Right atrium auricular region (tissue), 2 donors: ENCODE data around the gene MIPOL1. TPM values are rescaled to one million over a fixed set of nuclear protein-coding genes. Genes with fewer than 3 reads are reported as not detected.
"Not testable (repeated sequence)": the region's sequence is repeated elsewhere in the genome, so short reads cannot be mapped to it uniquely, and the experiment has no call there.

ENCODE experiments used
- DNase-seq: peaks from one replicate; pipeline ENCODE4 v3.0.0-alpha.2; 2019; ENCODE audit warnings: low spot score
- H3K27ac ChIP-seq, 2 donors: fragments of 200-600 bp; sonication (generic); 1 replicate in 1 of 2; 2 replicates in 1 of 2; pipeline ENCODE4 v1.5.1; 2016 to 2019
- H3K27me3 ChIP-seq, 2 donors: fragments of 200-600 bp; sonication (generic); one replicate each; pipeline versions ENCODE4 v1.5.1 to v1.6.0; 2017 to 2019
- H3K36me3 ChIP-seq: fragments of 200-600 bp; sonication (generic); one replicate; pipeline ENCODE4 v1.5.1; 2016
- H3K4me1 ChIP-seq, 2 donors: fragments of 200-600 bp; sonication (generic); one replicate each; pipeline versions ENCODE4 v1.5.1 to v1.6.0; 2017 to 2019
- H3K4me3 ChIP-seq, 2 donors: fragments of 200-600 bp; sonication (generic); 1 replicate in 1 of 2; 2 replicates in 1 of 2; pipeline ENCODE4 v1.5.1; 2017 to 2019; ENCODE audit warnings: mild to moderate bottlenecking in 1 of 2, moderate library complexity in 1 of 2
- H3K9me3 ChIP-seq, 2 donors: fragments of 200-600 bp; sonication (generic); one replicate each; pipeline ENCODE4 v1.5.1; 2019
- total RNA-seq, 2 donors: library from RNA; depleted of rRNA; stranded (reverse); fragments of >200 nt; gene quantifications; one replicate each; pipeline ENCODE4 v1.1.0, GENCODE V29; 2016
- TF ChIP-seq, protein P1 (sequence below), 2 donors: fragments of 200-600 bp; sonication (generic); IDR thresholded peaks; one replicate each; pipeline ENCODE4 v1.5.1; 2019; ENCODE audit warnings: antibody characterized with exemption in 2 of 2

The MIPOL1 gene
- total RNA-seq, 2 donors from 2014 or later = 4.9 to 6.2 TPM

DNA sequence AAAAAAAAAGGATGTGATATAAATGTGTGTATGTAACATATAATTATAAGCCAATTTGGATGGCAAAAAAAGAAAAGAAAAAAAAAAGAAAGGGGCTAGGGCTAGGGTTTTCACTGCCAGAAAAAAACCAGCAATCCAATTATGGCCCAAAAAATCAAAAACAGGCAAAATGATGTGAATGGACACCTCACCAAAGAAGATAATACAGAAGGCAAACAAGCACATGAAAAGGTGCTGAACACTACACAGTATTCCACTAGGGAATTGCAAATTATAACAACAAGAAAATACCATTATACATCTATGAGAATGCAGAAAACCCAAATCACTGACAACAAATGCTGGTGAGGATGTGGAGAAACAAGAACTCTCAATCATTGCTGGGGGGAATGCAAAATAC is 12.1 kb upstream of the MIPOL1 start:
- Histone ChIP-seq H3K27ac (no peak overlapping the region), H3K4me3 (no peak overlapping the region), H3K9me3 (no peaks in the 10 kb centered on the region), H3K36me3 (no peaks in the 10 kb centered on the region), H3K27me3 (no peaks in the 10 kb centered on the region), H3K4me1 (no peaks in the 10 kb centered on the region)
- DNase-seq = no peak
- TF ChIP-seq, protein P1, sequence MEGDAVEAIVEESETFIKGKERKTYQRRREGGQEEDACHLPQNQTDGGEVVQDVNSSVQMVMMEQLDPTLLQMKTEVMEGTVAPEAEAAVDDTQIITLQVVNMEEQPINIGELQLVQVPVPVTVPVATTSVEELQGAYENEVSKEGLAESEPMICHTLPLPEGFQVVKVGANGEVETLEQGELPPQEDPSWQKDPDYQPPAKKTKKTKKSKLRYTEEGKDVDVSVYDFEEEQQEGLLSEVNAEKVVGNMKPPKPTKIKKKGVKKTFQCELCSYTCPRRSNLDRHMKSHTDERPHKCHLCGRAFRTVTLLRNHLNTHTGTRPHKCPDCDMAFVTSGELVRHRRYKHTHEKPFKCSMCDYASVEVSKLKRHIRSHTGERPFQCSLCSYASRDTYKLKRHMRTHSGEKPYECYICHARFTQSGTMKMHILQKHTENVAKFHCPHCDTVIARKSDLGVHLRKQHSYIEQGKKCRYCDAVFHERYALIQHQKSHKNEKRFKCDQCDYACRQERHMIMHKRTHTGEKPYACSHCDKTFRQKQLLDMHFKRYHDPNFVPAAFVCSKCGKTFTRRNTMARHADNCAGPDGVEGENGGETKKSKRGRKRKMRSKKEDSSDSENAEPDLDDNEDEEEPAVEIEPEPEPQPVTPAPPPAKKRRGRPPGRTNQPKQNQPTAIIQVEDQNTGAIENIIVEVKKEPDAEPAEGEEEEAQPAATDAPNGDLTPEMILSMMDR (IDR thresholded peaks at IDR 0.05) = no peak

DNA sequence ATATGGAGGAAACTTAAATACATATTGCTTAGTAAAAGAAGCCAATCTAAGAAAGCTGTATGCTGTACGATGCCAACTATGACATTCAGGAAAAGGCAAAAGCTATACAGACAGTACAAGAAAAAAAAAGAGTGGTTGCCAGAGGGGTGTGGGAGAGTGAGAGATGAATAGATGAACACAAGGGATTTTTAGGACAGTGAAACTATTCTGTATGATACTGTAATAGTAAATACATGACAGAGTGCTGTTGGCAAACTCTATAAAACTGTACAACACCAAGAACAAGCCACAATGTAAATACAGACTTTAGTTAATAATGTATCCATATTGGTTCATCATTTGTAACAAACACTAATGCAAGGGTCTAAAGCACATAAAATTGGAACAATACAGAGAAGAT is 10.9 kb upstream of the MIPOL1 start:
- Histone ChIP-seq H3K36me3 (no peaks in the 10 kb centered on the region), H3K27me3 (no peaks in the 10 kb centered on the region), H3K4me3 (no peak overlapping the region), H3K27ac (no peak overlapping the region), H3K4me1 (no peaks in the 10 kb centered on the region), H3K9me3 (no peaks in the 10 kb centered on the region)
- TF ChIP-seq, protein P1 (IDR thresholded peaks at IDR 0.05) = no peak
- no peak for DNase-seq

DNA sequence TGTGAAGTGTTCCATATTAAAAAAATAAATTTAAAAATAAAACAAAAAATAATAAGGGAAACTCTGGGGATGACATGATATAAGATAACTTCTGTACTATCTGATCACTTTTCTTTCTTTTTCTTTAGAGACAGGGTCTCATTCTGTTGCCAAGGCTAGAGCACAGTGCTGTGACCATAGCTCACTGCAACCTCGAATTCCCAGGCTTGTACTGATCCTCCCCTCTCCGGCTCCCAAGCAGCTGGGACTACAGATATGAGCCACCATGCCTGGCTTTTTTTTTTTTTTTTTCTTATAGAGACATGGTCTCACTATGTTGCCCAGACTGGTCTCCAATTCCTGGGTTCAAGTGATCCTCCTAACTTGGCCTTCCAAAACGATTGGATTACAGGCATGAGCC is 10.4 kb upstream of the MIPOL1 start:
- no peaks in the 10 kb centered on the region for H3K4me1 ChIP-seq
- no peaks in the 10 kb centered on the region for H3K9me3 ChIP-seq
- no peak for DNase-seq
- no peak overlapping the region for H3K27ac ChIP-seq
- TF ChIP-seq, protein P1 (IDR thresholded peaks at IDR 0.05) = no peak
- no peak overlapping the region for H3K4me3 ChIP-seq
- no peaks in the 10 kb centered on the region for H3K27me3 ChIP-seq
- no peaks in the 10 kb centered on the region for H3K36me3 ChIP-seq

DNA sequence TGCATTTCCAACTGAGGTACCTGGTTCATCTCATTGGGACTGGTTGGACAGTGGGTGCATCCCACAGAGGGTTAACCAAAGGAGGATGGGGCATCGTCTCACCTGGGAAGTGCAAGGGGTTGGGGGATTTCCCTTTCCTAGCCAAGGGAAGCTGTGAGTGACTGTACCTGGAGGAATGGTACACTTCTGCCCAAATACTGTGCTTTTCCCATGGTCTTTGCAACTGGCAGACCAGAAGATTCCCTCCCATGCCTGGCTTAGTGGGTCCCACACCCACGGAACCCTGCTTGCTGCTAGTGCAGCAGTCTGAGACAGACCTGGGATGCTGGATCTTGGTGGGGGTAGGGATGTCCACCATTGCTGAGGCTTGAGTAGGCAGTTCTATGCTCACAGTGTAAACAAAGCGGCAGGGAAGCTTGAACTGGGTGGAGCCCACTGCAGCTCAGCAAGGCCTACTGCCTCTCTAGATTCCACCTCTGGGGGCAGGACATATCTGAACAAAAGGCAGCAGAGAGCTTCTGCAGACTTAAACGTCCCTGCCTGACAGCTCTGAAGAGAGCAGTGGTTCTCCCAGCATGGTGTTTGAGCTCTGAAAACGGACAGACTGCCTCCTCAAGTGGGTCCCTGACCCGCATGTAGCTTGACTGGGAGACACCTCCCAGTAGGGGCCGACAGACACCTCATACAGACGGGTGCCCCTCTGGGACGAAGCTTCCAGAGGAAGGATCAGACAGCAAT is 9.7 kb upstream of the MIPOL1 start:
- not testable (repeated sequence) for H3K9me3 ChIP-seq, H3K27ac ChIP-seq, H3K4me3 ChIP-seq, H3K4me1 ChIP-seq, H3K27me3 ChIP-seq, DNase-seq, H3K36me3 ChIP-seq

DNA sequence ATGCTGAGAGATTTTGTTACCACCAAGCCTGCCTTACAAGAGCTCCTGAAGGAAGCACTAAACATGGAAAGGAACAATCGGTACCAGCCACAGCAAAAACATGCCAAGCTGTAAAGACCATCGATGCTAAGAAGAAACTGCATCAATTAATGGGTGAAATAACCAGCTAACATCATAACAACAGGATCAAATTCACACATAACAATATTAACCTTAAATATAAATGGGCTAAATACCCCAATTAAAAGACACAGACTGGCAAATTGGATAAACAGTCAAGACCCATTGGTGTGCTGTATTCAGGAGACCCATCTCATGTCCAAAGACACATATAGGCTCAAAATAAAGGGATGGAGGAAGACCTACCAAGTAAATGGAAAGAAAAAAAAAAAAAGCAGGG is 8.0 kb upstream of the MIPOL1 start:
- not testable (repeated sequence) for H3K27ac ChIP-seq, H3K27me3 ChIP-seq, DNase-seq, H3K9me3 ChIP-seq, H3K4me1 ChIP-seq, H3K36me3 ChIP-seq, H3K4me3 ChIP-seq

DNA sequence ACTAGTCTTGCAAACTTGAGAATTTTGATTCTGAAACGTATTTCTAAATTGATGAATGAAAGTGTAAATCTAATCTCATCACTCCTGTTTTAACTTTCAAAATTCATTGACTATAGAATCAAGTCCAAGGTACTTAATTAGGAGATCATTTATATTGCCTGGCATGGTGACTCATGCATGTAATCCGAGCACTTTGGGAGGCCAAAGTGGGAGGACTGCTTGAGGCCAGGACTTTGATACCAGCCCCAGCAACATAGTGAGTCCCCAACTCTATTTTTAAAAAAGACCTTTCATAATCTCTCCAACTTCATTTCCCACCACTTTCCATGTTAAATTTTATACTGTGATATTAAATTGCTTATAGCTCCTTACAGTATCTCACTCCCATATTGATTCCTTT is 3.0 kb upstream of the MIPOL1 start:
- Histone ChIP-seq H3K4me3 (no peak overlapping the region), H3K9me3 (no peaks in the 10 kb centered on the region), H3K4me1 (no peaks in the 10 kb centered on the region), H3K36me3 (no peaks in the 10 kb centered on the region), H3K27me3 (no peaks in the 10 kb centered on the region), H3K27ac (no peak overlapping the region)
- TF ChIP-seq, protein P1 (IDR thresholded peaks at IDR 0.05) = no peak
- no peak for DNase-seq

DNA sequence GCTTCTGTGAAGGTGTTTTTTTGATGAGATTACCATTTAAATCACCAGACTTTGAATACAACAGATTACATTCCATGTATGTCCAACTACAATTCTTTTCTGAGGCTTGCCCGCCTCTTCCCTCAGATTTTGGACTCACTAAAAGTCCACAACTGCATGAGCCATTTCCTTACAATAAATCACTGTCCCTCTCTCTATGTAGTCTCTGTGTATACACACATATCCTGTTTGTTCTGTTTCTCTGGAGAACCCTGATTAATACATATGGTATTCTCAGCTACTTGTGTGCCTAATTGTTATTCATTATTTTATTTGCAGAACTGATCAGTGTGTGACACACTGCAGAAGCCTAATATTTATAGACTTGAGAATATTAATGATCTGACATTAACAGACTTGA is 2.4 kb upstream of the MIPOL1 start:
- Histone ChIP-seq H3K36me3 (no peaks in the 10 kb centered on the region), H3K9me3 (no peaks in the 10 kb centered on the region), H3K27me3 (no peaks in the 10 kb centered on the region), H3K4me1 (no peaks in the 10 kb centered on the region), H3K4me3 (no peak overlapping the region), H3K27ac (no peak overlapping the region)
- no peak for DNase-seq
- TF ChIP-seq, protein P1 (IDR thresholded peaks at IDR 0.05) = no peak
